Cardiac fibroblast (primary cell): Measurements from ENCODE around the gene SLC44A3.

ENCODE experiments used
- DNase-seq, 2 donors: peaks; one replicate each; pipeline versions ENCODE4 v3.0.0 to v3.0.0-alpha.2; 2010; ENCODE audit warnings: low read depth in 2 of 2
- H3K4me3 ChIP-seq, 2 donors: replicated peaks in 1 of 2; 1 replicate in 1 of 2; 2 replicates in 1 of 2; pipeline ENCODE4 v1.5.1; 2011; ENCODE audit warnings: low read depth in 2 of 2, low read length in 2 of 2, mild to moderate bottlenecking in 2 of 2, moderate library complexity in 1 of 2
- TF ChIP-seq, protein P1 (sequence below): IDR thresholded peaks from one replicate; pipeline ENCODE4 v1.5.1; 2011; ENCODE audit warnings: low read depth, mild to moderate bottlenecking, low read length, inconsistent platforms

Gene SLC44A3

GRCh38 chr1:94863919-94864318, 43.8 kb downstream of the SLC44A3 start:
- peak; percentile 92 to 95 for DNase-seq
- no peak overlapping the region for H3K4me3 ChIP-seq
- TF ChIP-seq, protein P1, sequence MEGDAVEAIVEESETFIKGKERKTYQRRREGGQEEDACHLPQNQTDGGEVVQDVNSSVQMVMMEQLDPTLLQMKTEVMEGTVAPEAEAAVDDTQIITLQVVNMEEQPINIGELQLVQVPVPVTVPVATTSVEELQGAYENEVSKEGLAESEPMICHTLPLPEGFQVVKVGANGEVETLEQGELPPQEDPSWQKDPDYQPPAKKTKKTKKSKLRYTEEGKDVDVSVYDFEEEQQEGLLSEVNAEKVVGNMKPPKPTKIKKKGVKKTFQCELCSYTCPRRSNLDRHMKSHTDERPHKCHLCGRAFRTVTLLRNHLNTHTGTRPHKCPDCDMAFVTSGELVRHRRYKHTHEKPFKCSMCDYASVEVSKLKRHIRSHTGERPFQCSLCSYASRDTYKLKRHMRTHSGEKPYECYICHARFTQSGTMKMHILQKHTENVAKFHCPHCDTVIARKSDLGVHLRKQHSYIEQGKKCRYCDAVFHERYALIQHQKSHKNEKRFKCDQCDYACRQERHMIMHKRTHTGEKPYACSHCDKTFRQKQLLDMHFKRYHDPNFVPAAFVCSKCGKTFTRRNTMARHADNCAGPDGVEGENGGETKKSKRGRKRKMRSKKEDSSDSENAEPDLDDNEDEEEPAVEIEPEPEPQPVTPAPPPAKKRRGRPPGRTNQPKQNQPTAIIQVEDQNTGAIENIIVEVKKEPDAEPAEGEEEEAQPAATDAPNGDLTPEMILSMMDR, result no peak

DNA sequence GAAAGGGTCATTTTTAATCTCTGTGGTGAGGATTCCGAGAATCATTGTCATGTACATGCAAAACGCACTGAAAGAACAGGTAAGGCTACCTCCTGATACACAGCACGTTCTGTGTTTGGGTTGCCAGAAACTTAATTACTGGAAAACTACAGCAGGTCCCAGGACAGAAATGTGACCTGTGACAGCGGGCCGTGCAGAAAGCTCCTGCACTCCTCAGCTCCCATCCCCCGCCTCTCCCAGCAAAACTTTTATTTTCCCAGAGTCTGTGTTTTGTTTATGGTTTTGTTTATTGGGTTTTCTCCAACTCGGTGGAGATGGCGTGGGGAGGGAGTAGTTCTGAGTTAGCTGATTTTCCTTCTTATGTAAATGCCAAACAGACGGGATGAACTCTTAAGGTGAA, 44.7 kb downstream of the SLC44A3 start:
- no peak overlapping the region for H3K4me3 ChIP-seq
- DNase-seq, result peak in 1 of 2 donors; percentile 40
- TF ChIP-seq, protein P1, result no peak

DNA sequence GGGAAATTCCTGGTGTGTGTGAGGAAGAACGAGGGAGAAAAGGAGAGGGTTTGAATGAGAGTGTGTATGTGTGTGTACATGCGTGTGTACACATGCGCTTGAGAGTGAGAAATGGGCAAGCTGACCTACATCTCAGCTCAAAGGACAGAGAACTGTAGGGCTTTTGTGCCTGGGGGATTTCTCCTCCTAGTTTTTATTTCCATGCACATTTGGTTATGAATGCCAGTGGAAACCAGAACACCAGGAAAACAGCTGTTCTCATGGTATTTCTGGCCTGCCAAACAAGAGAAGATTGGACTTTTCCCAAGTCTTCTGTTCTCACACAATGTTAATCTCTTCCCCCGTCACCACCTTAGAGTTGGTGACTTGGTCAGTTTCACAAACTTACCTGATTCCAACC, 45.2 kb downstream of the SLC44A3 start:
- TF ChIP-seq, protein P1, result no peak
- H3K4me3 ChIP-seq, result no peak overlapping the region
- peak; percentile 69 to 91 for DNase-seq

- no peak overlapping the region for H3K4me3 ChIP-seq
- TF ChIP-seq, protein P1, result no peak
- peak; percentile 19 to 48 for DNase-seq
Observed at GRCh38 chr1:94866164-94866807, 46.1 kb downstream of the SLC44A3 start.

GRCh38 chr1:94871031-94871430, 50.9 kb downstream of the SLC44A3 start:
- peak in 1 of 2 donors; percentile 23 for DNase-seq
- H3K4me3 ChIP-seq, result no peak overlapping the region
- TF ChIP-seq, protein P1, result no peak

DNA sequence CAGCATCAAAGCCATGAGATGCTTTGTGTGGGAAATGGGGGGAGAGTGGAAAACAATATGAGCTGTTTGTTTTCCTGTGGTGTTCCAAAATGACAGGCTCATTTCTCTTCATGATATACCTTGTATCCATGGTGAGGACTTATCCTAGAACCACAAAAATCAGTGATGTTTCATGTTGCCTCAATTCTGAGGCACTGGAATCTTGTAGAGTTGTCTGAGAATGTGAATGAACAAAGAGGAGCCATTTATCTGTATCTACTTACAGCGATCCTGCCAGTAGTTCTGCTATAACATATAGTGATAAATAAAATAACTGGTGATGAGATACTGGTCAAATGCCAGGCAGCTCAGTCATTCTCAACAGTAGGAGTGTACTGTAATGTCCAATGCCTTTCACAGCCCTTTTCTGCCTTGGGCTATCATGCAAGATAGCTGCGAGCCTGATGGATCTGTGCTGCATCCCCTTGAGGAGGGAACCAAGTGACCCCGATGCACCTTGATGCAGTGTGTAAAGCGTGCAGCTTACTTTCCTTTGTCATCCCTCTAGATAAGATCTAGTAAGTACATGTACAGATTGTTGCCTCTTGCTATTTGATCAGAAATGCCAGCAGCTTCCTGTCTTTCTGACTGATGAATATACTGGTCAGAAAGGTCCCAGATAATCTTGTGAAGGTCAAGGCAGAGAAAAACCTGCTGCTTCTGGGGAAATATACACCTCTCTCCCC, 52.8 kb downstream of the SLC44A3 start:
- no peak for DNase-seq
- H3K4me3 ChIP-seq, result no peak overlapping the region
- TF ChIP-seq, protein P1, result no peak
